ENCODE measurements around the gene RAD51B. TPM values are rescaled to one million over a fixed set of nuclear protein-coding genes. Genes with fewer than 3 reads are reported as not detected.

The RAD51B gene
- total and polyA plus RNA-seq, 9 of the 15 experiments (the other 6 are each of a cell fraction or from before 2014, with no cell fraction given) = 8.5 to 17.3 (median 11.3) TPM

GRCh38 chr14:68401855-68402254 is 582.3 kb downstream of the RAD51B start:
- no peak for TF ChIP-seq ETS1 (conservative IDR thresholded peaks at IDR 0.05; ENCODE audit: control insufficient read depth, low read depth, low read length)
- no peak for TF ChIP-seq XRCC4 (IDR thresholded peaks at IDR 0.05; ENCODE audit: extremely low read depth, insufficient read depth, insufficient read length)
- TF ChIP-seq ZNF212 (CRISPR knock-in tag; IDR thresholded peaks at IDR 0.05) = no peak
- no peak for TF ChIP-seq BCOR (IDR thresholded peaks at IDR 0.05)
- TF ChIP-seq ZBTB33 (CRISPR knock-in tag; IDR thresholded peaks at IDR 0.05) = no peak
- no peak for TF ChIP-seq HMG20B (CRISPR knock-in tag; IDR thresholded peaks at IDR 0.05)
- TF ChIP-seq POLR2H (tag; IDR thresholded peaks at IDR 0.05; ENCODE audit: low read depth) = 0 out of 2 replicates have a peak, but pooled peaks have one; percentile 25
- Histone ChIP-seq H3K27ac (ENCODE audit: extremely low read depth, low read depth, low read length) (no peak overlapping the region), H3K79me2 (ENCODE audit: control insufficient read depth, insufficient read depth, low read length) (no peaks in the 10 kb centered on the region), H2AFZ (ENCODE audit: low read depth, low read length) (no peak overlapping the region), H3K4me2 (ENCODE audit: insufficient read depth, low read length) (no peak overlapping the region), H3K4me3 (no peak overlapping the region), H3K9ac (ENCODE audit: insufficient read depth in 1 of 2, low read depth in 2 of 2, low read length in 2 of 2) (no peak overlapping the region), H4K20me1 (replicated peaks; ENCODE audit: control insufficient read depth, insufficient read depth, low read length) (no peaks in the 10 kb centered on the region), H3K4me1 (replicated peaks in 1 of 2; ENCODE audit: control insufficient read depth in 2 of 2, insufficient read depth in 2 of 2, low read length in 2 of 2) (peaks cover 0 to 17% of the 10 kb centered on the region in 2 experiments; a peak in 4 of 5 replicates), H3K9me1 (ENCODE audit: control insufficient read depth, insufficient read depth, low read length) (no peaks in the 10 kb centered on the region), H3K9me3 (replicated peaks; ENCODE audit: control insufficient read depth, insufficient read depth, low read depth, low read length) (no peaks in the 10 kb centered on the region), H3K36me3 (ENCODE audit: control insufficient read depth, insufficient read depth, low read length) (no peaks in the 10 kb centered on the region), H3K27me3 (ENCODE audit: control insufficient read depth in 2 of 2, insufficient read depth in 2 of 2, low read length in 2 of 2) (no peaks in the 10 kb centered on the region)
- in situ Hi-C loops (cut with MboI) = no loop called here
- ATAC-seq = no peak
- intact Hi-C loops (cut with micrococcal nuclease) = loop anchor here (10.0 kb wide), 1 partner anchor 107 kb away; no protein-coding TSS in a partner anchor
- DNase-seq (ENCODE audit: extremely low read depth in 1 of 4, low spot score in 3 of 4) = no peak
- no TSS peak for BruUV-seq (replicated peaks)
- FAIRE-seq = no peak
- 31% methylated on average over 4 of the region's 4 CpGs for WGBS (ENCODE audit: insufficient coverage, low coverage, missing lambda C conversion rate)
- POLR2A ChIA-PET = no interaction called here
- CTCF ChIA-PET (ENCODE audit: low intra/inter-chr PET ratio) = no interaction called here

Measured in K562 (cell line).